AG09319 (cell line): ENCODE measurements around the gene RBBP5.
A peak's percentile ranks its signal among the peaks of the same experiment; 100 is the strongest.

Experiments
- DNase-seq: peaks from one replicate; pipeline ENCODE4 v3.0.0-alpha.2; 2010; ENCODE audit warnings: low read depth; ENCODE audit errors: extremely low read depth
- TF ChIP-seq, protein P1 (sequence below): IDR thresholded peaks from 2 replicates; pipeline ENCODE4 v1.5.1; 2011; ENCODE audit warnings: low read depth, mild to moderate bottlenecking, inconsistent platforms, low read length, moderate library complexity

Gene RBBP5

DNA sequence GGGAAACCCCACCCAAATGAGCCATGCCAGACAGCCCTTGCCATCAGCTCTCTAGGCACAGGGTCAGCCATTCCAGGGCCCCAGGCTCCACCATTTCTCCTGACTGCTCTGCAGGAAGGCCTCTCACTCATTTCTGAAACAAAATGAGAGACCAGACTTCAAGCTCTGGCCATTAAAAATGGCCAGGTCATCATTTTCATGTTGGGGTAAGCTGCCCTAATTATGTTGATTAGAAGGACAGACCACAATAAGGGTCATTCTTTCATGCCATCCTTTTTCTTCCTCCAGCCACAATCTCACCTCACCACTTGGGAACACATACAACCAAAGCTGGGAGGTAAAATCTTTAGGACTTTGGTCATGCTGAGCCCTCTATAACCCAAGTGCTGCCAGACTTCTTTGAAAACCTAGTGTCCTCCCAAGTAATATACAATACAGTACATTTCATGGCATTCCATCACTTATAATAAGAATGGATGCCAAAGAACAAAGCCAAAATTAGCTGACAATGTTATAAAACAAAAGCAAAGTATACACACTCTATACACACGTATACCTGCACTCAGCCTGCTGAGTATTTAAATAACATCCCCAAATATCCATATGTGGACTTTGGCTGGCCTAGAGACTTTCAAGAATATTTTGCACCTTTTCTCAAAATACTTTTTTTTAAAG, 22.4 kb upstream of the RBBP5 start:
- no peak for DNase-seq
- TF ChIP-seq, protein P1, sequence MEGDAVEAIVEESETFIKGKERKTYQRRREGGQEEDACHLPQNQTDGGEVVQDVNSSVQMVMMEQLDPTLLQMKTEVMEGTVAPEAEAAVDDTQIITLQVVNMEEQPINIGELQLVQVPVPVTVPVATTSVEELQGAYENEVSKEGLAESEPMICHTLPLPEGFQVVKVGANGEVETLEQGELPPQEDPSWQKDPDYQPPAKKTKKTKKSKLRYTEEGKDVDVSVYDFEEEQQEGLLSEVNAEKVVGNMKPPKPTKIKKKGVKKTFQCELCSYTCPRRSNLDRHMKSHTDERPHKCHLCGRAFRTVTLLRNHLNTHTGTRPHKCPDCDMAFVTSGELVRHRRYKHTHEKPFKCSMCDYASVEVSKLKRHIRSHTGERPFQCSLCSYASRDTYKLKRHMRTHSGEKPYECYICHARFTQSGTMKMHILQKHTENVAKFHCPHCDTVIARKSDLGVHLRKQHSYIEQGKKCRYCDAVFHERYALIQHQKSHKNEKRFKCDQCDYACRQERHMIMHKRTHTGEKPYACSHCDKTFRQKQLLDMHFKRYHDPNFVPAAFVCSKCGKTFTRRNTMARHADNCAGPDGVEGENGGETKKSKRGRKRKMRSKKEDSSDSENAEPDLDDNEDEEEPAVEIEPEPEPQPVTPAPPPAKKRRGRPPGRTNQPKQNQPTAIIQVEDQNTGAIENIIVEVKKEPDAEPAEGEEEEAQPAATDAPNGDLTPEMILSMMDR: no peak

DNA sequence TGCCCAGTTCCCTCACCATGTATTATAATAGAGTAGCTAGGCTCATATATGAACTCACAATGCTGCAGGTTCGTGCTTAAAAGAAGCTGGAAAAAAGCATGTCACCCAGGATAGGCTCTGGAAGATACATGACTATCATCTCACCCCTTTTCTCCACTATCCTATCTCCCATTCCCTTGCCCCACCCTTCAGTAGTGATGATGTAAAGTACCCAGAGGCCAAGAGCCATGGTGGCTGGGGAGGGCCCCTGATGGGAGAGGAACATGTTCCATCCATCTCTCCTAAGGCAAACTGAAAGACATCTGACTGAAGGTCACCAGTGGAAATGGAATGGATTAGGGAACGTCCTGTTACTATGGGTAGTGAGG, 20.3 kb upstream of the RBBP5 start:
- DNase-seq: no peak
- TF ChIP-seq, protein P1: no peak

DNA sequence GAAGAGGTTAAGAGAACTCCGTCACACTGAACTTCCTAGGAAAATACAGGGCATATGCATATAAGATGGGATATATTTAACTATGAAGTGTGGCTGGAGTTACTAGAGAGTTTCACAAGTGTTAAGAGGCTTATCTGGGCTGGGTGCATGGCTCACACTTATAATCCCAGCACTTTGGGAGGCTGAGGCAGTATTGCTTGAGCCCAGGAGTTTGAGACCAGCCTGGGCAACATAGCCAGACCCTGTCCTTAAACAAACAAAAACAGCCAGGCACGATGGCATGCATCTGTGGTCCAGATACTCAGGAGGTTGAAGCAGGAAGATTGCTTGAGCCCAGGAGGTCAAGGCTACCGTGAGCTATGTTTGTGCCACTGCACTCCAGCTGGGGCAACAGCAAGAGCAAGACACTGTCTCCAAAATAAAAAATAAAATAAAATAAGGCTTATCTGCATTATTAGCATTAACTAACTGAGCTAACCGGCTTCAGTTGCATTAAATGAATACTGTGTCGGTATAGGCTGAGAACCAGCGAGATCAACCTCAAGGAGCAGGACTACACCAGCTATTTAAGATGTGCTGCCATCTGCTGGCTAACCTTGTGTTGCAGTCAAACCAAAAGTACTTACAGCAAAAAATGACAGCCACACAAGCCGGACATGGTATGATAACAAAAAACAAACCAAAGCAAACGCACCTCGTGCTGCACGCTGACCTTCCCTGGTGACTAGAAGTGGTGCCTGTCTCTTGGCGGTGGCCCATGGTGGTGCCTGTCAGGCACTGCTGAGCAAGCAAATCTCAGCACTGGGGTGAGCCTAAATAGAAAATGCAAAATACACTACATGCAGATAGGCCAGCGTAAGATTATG, 19.7 kb upstream of the RBBP5 start:
- peak; percentile 59 for DNase-seq
- TF ChIP-seq, protein P1: peak; percentile 85

DNA sequence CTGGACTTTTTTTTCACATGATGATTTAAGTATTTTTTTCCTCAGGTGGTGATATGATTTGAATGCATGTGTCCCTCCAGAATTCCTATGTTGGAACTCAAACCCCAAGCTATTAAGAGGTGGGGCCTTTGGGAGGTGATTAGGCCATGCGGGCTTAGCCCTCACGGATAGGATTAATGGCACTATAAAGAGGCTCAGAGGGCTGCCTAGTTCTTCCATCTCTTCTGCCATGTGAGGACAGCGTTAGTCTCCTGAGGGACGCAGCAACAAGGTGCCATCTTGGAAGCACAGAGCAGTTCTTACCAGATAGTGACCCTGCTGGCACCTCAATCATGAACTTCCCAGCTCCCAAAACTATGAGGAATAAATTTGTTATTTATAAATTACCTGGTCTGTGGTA, 18.3 kb upstream of the RBBP5 start:
- no peak for DNase-seq
- TF ChIP-seq, protein P1: no peak

DNA sequence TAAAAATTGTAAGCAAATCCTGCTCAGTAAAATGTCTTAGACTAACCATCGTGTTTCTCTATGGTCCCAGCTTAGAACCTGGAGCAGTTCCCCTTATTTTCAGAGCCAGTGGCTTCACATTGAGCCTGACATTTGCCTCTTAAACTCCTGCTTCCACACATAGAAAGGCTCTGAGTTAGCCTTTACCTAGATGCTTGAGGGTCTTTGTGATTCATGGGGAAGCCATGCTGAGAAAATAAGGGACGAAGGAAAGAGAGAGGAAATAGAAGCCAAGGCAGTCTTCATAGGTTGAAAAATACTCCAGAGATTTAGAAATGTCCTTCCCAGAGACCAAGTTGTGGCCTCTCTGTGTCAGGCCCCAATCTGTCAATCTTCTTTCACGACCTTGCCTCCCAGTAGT, 16.1 kb upstream of the RBBP5 start:
- TF ChIP-seq, protein P1: no peak
- no peak for DNase-seq

DNA sequence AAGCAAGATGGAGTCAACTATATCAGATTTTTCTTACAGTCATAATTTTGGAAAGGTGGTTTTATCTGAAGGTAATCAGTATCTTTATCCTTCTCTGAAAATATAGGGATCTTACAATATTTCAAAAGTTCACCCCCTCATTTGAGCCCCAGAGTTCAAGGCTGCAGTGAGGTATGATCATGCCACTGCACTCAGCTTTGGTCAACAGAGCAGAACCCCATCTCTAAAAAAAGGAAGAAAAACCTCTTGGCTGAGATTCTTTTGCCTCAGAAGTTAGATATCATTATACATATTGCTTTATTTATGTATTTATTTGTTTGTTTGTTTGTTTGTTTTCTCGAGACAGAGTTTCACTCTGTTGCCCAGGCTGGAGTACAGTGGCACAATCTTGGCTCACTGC, 11.5 kb upstream of the RBBP5 start:
- TF ChIP-seq, protein P1: no peak
- DNase-seq: no peak

DNA sequence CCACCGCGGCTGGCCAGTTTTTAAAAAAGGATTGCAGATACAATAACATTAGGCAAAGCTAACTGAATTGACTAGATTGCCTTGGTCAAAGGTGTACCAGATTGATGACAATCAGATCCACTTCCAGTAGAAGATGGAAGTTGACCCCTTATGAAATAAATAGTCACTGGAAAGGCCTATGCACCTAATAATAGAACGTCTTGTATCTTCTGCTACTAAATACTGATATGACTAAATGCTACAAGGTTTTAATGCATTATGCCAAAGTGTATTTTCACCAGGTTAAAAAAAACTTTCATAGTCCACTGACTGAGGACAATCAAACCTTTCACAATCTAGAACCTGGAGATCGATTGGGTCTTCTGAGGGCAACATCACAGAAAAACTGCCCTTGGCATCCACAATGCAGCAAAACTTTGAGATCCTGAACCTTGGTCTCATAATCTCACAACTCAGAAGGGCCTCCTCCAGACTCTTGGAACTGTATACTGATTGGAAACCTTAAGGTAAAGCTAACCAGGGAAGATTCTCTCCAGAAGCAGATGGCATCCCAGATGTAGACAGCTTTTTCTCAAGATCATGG, 7.8 kb upstream of the RBBP5 start:
- TF ChIP-seq, protein P1: no peak

More for the DNA sequence above, 7.8 kb upstream of the RBBP5 start:
- no peak for DNase-seq
